ENCODE measurements around the gene CLN6. TPM values are rescaled to one million over a fixed set of nuclear protein-coding genes. Genes with fewer than 3 reads are reported as not detected.
"Not testable (repeated sequence)": the region's sequence is repeated elsewhere in the genome, so short reads cannot be mapped to it uniquely, and the experiment has no call there.

Gene CLN6
- total RNA-seq, 2 experiments from 2014 or later: 8.0 to 8.1 TPM

DNA sequence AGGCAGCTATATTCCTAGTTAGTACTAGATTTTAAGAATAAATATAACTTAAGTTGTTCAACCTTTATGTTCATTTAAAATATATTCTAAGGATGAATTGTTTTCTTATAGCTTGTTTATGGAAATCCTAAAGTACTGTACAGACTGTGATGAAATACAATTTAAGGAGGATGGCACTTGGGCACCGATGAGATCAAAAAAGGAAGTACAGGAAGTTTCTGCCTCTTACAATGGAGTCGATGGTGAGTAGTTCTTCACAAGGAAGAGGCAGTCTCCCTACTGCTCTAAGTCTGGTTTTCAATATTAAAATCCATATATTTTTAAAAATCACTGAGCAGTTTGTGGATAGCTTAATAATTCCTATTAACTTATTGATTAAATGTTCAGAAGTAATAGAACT lies 54.0 kb downstream of the CLN6 start:
- H3K36me3 Mint-ChIP-seq (ENCODE audit: low read depth): peaks cover 94% of the 10 kb centered on the region
- Histone ChIP-seq H3K4me3 (ENCODE audit: low read length) (no peak overlapping the region), H3K9me3 (ENCODE audit: control insufficient read depth in 1 of 2, insufficient read depth in 1 of 2, low read length in 2 of 2) (no peaks in the 10 kb centered on the region), H3K36me3 (ENCODE audit: insufficient read depth, low read length) (peaks cover 49% of the 10 kb centered on the region), H3K27me3 (ENCODE audit: control insufficient read depth in 1 of 2, insufficient read depth in 2 of 2, low read length in 2 of 2) (no peaks in the 10 kb centered on the region), H3K27ac (ENCODE audit: low read depth in 1 of 2, low read length in 2 of 2) (no peak overlapping the region), H3K4me1 (ENCODE audit: insufficient read depth, low read length) (no peaks in the 10 kb centered on the region)
- ChIA-PET CTCF (interaction anchor here (1.1 kb wide), 1 partner anchor 21 kb away, joined by 4 read pairs; no protein-coding TSS in a partner anchor), POLR2A (interaction anchor here (0.6 kb wide), 1 partner anchor 92 kb away, joined by 3 read pairs; no protein-coding TSS in a partner anchor)
- H3K27ac Mint-ChIP-seq: no peak overlapping the region
- ATAC-seq (ENCODE audit: poor library complexity): no peak
- DNase-seq: no peak
- no peaks in the 10 kb centered on the region for H3K27me3 Mint-ChIP-seq
- H3K9me3 Mint-ChIP-seq: peaks cover 2% of the 10 kb centered on the region
- no peaks in the 10 kb centered on the region for H3K4me1 Mint-ChIP-seq (ENCODE audit: low read depth)
- TF ChIP-seq, protein P1, sequence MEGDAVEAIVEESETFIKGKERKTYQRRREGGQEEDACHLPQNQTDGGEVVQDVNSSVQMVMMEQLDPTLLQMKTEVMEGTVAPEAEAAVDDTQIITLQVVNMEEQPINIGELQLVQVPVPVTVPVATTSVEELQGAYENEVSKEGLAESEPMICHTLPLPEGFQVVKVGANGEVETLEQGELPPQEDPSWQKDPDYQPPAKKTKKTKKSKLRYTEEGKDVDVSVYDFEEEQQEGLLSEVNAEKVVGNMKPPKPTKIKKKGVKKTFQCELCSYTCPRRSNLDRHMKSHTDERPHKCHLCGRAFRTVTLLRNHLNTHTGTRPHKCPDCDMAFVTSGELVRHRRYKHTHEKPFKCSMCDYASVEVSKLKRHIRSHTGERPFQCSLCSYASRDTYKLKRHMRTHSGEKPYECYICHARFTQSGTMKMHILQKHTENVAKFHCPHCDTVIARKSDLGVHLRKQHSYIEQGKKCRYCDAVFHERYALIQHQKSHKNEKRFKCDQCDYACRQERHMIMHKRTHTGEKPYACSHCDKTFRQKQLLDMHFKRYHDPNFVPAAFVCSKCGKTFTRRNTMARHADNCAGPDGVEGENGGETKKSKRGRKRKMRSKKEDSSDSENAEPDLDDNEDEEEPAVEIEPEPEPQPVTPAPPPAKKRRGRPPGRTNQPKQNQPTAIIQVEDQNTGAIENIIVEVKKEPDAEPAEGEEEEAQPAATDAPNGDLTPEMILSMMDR (IDR thresholded peaks at IDR 0.05): no peak
- intact Hi-C loops (cut with DNase I, micrococcal nuclease): no loop called here
- H3K4me3 Mint-ChIP-seq: no peak overlapping the region

DNA sequence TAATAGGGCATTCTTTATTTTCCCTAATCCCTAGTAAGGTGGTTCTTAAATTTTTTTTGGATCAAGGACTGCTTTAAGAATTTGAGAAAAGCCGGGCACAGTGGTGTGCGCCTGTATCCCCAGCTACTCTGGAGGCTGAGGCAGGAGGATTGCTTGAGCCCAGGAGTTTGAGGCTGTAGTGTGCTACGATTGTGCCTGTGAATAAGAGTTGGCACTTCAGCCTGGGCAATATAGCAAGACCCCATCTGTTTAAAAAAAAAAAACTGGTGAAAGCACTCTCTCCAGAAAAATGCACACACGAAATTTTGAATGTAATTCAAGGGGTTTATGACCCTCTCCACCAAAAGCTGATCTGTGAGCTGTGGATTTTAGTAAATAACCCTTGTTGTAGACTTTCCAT lies 56.4 kb downstream of the CLN6 start:
- Histone ChIP-seq H3K9me3 (ENCODE audit: control insufficient read depth in 1 of 2, insufficient read depth in 1 of 2, low read length in 2 of 2) (no peaks in the 10 kb centered on the region), H3K27me3 (ENCODE audit: control insufficient read depth in 1 of 2, insufficient read depth in 2 of 2, low read length in 2 of 2) (no peaks in the 10 kb centered on the region), H3K4me3 (ENCODE audit: low read length) (no peak overlapping the region), H3K4me1 (ENCODE audit: insufficient read depth, low read length) (no peaks in the 10 kb centered on the region), H3K27ac (ENCODE audit: low read depth in 1 of 2, low read length in 2 of 2) (no peak overlapping the region), H3K36me3 (ENCODE audit: insufficient read depth, low read length) (peaks cover 60% of the 10 kb centered on the region)
- ChIA-PET CTCF (interaction anchor here (1.3 kb wide), 1 partner anchor 11 kb away, joined by 3 read pairs; no protein-coding TSS in a partner anchor), POLR2A (no interaction called here)
- no peak for DNase-seq
- no peak for ATAC-seq (ENCODE audit: poor library complexity)
- TF ChIP-seq, protein P1 (IDR thresholded peaks at IDR 0.05): no peak
- no peaks in the 10 kb centered on the region for H3K4me1 Mint-ChIP-seq (ENCODE audit: low read depth)
- no peak overlapping the region for H3K27ac Mint-ChIP-seq
- no peak overlapping the region for H3K4me3 Mint-ChIP-seq
- intact Hi-C loops (cut with DNase I, micrococcal nuclease): no loop called here
- peaks cover 2% of the 10 kb centered on the region for H3K9me3 Mint-ChIP-seq
- H3K27me3 Mint-ChIP-seq: no peaks in the 10 kb centered on the region
- H3K36me3 Mint-ChIP-seq (ENCODE audit: low read depth): peaks cover 95% of the 10 kb centered on the region

DNA sequence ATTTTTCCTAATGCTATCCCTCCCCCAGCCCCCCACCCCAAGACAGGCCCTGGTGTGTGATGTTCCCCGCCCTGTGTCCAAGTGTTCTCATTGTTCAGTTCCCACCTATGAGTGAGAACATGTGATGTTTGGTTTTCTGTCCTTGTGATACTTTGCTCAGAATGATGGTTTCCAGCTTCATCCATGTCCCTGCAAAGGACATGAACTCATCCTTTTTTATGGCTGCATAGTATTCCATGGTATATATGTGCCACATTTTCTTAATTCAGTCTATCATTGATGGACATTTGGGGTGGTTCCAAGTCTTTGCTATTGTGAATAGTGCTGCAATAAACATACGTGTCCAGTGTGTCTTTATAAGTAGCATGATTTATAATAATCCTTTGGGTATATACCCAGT lies 57.5 kb downstream of the CLN6 start:
- CTCF ChIA-PET; DNase-seq; H3K27ac ChIP-seq (ENCODE audit: low read depth in 1 of 2, low read length in 2 of 2); H3K4me3 Mint-ChIP-seq; POLR2A ChIA-PET; H3K27ac Mint-ChIP-seq; H3K9me3 ChIP-seq (ENCODE audit: control insufficient read depth in 1 of 2, insufficient read depth in 1 of 2, low read length in 2 of 2); H3K4me1 ChIP-seq (ENCODE audit: insufficient read depth, low read length); intact Hi-C loops (cut with DNase I, micrococcal nuclease); H3K27me3 Mint-ChIP-seq; H3K9me3 Mint-ChIP-seq; ATAC-seq (ENCODE audit: poor library complexity); H3K27me3 ChIP-seq (ENCODE audit: control insufficient read depth in 1 of 2, insufficient read depth in 2 of 2, low read length in 2 of 2); H3K4me1 Mint-ChIP-seq (ENCODE audit: low read depth); H3K4me3 ChIP-seq (ENCODE audit: low read length): not testable (repeated sequence)
- peaks cover 85% of the 10 kb centered on the region for H3K36me3 Mint-ChIP-seq (ENCODE audit: low read depth)
- H3K36me3 ChIP-seq (ENCODE audit: insufficient read depth, low read length): peaks cover 55% of the 10 kb centered on the region

DNA sequence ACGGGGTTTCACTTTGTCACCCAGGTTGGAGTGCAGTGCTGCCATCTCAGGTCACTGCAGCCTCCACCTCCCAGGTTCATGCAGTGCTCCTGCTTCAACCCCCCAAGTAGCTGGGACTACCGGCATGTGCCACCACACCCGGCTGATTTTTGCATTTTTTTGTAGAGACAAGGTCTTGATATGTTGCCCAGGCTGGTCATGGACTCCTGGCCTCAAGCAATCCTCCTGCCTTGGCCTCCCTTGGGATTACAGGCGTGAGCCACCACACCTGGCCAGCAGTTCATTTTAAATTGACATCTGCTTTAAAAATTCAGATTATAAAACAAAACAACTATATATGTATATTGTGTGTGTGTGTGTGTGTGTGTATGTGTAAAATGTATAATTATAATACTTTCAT lies 62.7 kb downstream of the CLN6 start:
- Mint-ChIP-seq H3K36me3 (ENCODE audit: low read depth) (peaks cover 74% of the 10 kb centered on the region), H3K4me1 (ENCODE audit: low read depth) (peaks cover 3% of the 10 kb centered on the region), H3K9me3 (peaks cover 2% of the 10 kb centered on the region), H3K4me3 (no peak overlapping the region), H3K27ac (peak overlapping the region; percentile 24), H3K27me3 (no peaks in the 10 kb centered on the region)
- DNase-seq: no peak
- Histone ChIP-seq H3K9me3 (ENCODE audit: control insufficient read depth in 1 of 2, insufficient read depth in 1 of 2, low read length in 2 of 2) (no peaks in the 10 kb centered on the region), H3K36me3 (ENCODE audit: insufficient read depth, low read length) (peaks cover 53% of the 10 kb centered on the region), H3K27me3 (ENCODE audit: control insufficient read depth in 1 of 2, insufficient read depth in 2 of 2, low read length in 2 of 2) (no peaks in the 10 kb centered on the region), H3K4me1 (ENCODE audit: insufficient read depth, low read length) (no peaks in the 10 kb centered on the region), H3K27ac (ENCODE audit: low read depth in 1 of 2, low read length in 2 of 2) (no peak overlapping the region), H3K4me3 (ENCODE audit: low read length) (no peak overlapping the region)
- CTCF ChIA-PET: no interaction called here
- POLR2A ChIA-PET: no interaction called here
- ATAC-seq (ENCODE audit: poor library complexity): no peak
- intact Hi-C loops (cut with DNase I, micrococcal nuclease): no loop called here
- TF ChIP-seq, protein P1 (IDR thresholded peaks at IDR 0.05): no peak
